ENCODE results near the gene DNAJC16. TPM values are rescaled to one million over a fixed set of nuclear protein-coding genes. Genes with fewer than 3 reads are reported as not detected.

Gene DNAJC16
- total RNA-seq, 1 experiment from 2014 or later: 18.2 TPM

GRCh38 chr1:15624133-15624714 lies 97.6 kb downstream of the DNAJC16 start:
- Mint-ChIP-seq H3K27me3 (ENCODE audit: unreplicated experiment) (no peaks in the 10 kb centered on the region), H3K4me3 (ENCODE audit: low read depth, unreplicated experiment) (no peak overlapping the region), H3K9me3 (ENCODE audit: low read depth, unreplicated experiment) (no peaks in the 10 kb centered on the region), H3K4me1 (ENCODE audit: low read depth, unreplicated experiment) (peaks cover 22% of the 10 kb centered on the region), H3K27ac (ENCODE audit: unreplicated experiment) (no peak overlapping the region), H3K36me3 (ENCODE audit: insufficient read depth, unreplicated experiment) (peaks cover 15% of the 10 kb centered on the region)
- no peak for DNase-seq
- CTCF ChIA-PET: interaction anchor here (0.7 kb wide), 1 partner anchor 99 kb away, joined by 3 read pairs; no protein-coding TSS in a partner anchor
- no peak for TF ChIP-seq CTCF (IDR thresholded peaks at IDR 0.05; ENCODE audit: unreplicated experiment)
- no TSS peak for BruUV-seq (replicated peaks)
- intact Hi-C loops (cut with micrococcal nuclease; ENCODE audit: unreplicated experiment): no loop called here

GRCh38 chr1:15625056-15625917 lies 98.6 kb downstream of the DNAJC16 start:
- no TSS peak for BruUV-seq (replicated peaks)
- H3K36me3 Mint-ChIP-seq (ENCODE audit: insufficient read depth, unreplicated experiment): peaks cover 14% of the 10 kb centered on the region
- H3K4me1 Mint-ChIP-seq (ENCODE audit: low read depth, unreplicated experiment): peaks cover 18% of the 10 kb centered on the region
- H3K27me3 Mint-ChIP-seq (ENCODE audit: unreplicated experiment): no peaks in the 10 kb centered on the region
- intact Hi-C loops (cut with micrococcal nuclease; ENCODE audit: unreplicated experiment): no loop called here
- H3K4me3 Mint-ChIP-seq (ENCODE audit: low read depth, unreplicated experiment): no peak overlapping the region
- CTCF ChIA-PET: interaction anchor here (0.7 kb wide), 1 partner anchor 100 kb away, joined by 3 read pairs; no protein-coding TSS in a partner anchor
- TF ChIP-seq CTCF (IDR thresholded peaks at IDR 0.05; ENCODE audit: unreplicated experiment): no peak
- no peaks in the 10 kb centered on the region for H3K9me3 Mint-ChIP-seq (ENCODE audit: low read depth, unreplicated experiment)
- H3K27ac Mint-ChIP-seq (ENCODE audit: unreplicated experiment): no peak overlapping the region
- DNase-seq: no peak

Other genes starting within 250 kb of the DNAJC16 start
- gene EFHD2, start 117.0 kb upstream of the DNAJC16 start, total RNA-seq (2022): 51.0 and 57.8 TPM in 2 replicates
- gene CTRC, start 88.4 kb upstream of the DNAJC16 start, total RNA-seq (2022): not detected in 2 replicates
- gene CELA2A, start 70.1 kb upstream of the DNAJC16 start, total RNA-seq (2022): not detected in 2 replicates
- not detected in 2 replicates for gene CELA2B, start 50.7 kb upstream of the DNAJC16 start, total RNA-seq (2022)
- 8.4 and 8.8 TPM in 2 replicates for gene CASP9, start 2.6 kb upstream of the DNAJC16 start, total RNA-seq (2022)
- 2.5 and 5.2 TPM in 2 replicates for gene AGMAT, start 58.2 kb downstream of the DNAJC16 start, total RNA-seq (2022)
- 27.0 and 30.1 TPM in 2 replicates for gene DDI2, start 90.6 kb downstream of the DNAJC16 start, total RNA-seq (2022)
- 30.4 and 33.4 TPM in 2 replicates for gene PLEKHM2, start 157.5 kb downstream of the DNAJC16 start, total RNA-seq (2022)
- 0.68 and 1.2 TPM in 2 replicates for gene SLC25A34, start 209.4 kb downstream of the DNAJC16 start, total RNA-seq (2022)
- gene TMEM82, start 215.7 kb downstream of the DNAJC16 start, total RNA-seq (2022): not detected in 2 replicates
- gene FBLIM1, start 231.9 kb downstream of the DNAJC16 start, total RNA-seq (2022): 25.6 and 26.8 TPM in 2 replicates